Loucy (cell line): ENCODE measurements around the gene FAM187B.

Experiments
- EZH2phosphoT487 ChIP-seq: fragments of 200-600 bp; IDR thresholded peaks from 2 replicates; pipeline ENCODE4 v1.6.1; 2018; ENCODE audit warnings: antibody characterized with exemption, mild to moderate bottlenecking, moderate library complexity, borderline replicate concordance
- TF ChIP-seq, protein P1 (sequence below): fragments of 200-600 bp; sonication (generic); conservative IDR thresholded peaks from 2 replicates; pipeline ENCODE4 v1.5.1; 2014; ENCODE audit warnings: mild to moderate bottlenecking, antibody characterized with exemption, low read length

DNA sequence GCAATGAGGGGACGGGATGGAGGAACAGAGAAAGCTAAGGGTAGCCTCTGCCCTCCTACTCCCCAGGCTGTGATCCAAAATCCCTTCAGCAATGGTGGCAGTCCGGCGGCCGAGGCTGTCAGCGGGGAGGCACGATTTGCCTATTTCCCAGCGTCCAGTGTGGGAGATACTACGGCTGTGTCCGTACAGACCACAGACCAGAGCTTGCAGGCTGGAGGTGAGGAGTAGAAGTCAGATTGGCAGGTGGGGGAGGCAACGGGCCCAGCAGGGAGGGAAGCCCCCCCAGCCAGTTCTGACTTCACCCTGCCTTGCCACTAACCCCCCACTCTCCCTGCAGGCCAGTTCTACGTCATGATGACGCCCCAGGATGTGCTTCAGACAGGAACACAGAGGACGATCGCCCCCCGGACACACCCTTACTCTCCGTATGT, 41.9 kb upstream of the FAM187B start:
- TF ChIP-seq, protein P1, sequence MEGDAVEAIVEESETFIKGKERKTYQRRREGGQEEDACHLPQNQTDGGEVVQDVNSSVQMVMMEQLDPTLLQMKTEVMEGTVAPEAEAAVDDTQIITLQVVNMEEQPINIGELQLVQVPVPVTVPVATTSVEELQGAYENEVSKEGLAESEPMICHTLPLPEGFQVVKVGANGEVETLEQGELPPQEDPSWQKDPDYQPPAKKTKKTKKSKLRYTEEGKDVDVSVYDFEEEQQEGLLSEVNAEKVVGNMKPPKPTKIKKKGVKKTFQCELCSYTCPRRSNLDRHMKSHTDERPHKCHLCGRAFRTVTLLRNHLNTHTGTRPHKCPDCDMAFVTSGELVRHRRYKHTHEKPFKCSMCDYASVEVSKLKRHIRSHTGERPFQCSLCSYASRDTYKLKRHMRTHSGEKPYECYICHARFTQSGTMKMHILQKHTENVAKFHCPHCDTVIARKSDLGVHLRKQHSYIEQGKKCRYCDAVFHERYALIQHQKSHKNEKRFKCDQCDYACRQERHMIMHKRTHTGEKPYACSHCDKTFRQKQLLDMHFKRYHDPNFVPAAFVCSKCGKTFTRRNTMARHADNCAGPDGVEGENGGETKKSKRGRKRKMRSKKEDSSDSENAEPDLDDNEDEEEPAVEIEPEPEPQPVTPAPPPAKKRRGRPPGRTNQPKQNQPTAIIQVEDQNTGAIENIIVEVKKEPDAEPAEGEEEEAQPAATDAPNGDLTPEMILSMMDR, result no peak
- no peak for TF ChIP-seq EZH2phosphoT487
